HG03354 (cell line): Measurements from ENCODE around the gene EPHA4.

Experiments
- ATAC-seq: cut with Tn5 transposase; IDR thresholded peaks from one replicate; pipeline ENCODE4 v1.9.1; 2021; ENCODE audit warnings: mild to moderate bottlenecking; ENCODE audit not compliant: unreplicated experiment, poor library complexity, severe bottlenecking

Gene EPHA4

GRCh38 chr2:221546505-221547225 is 25.4 kb downstream of the EPHA4 start:
- ATAC-seq: no peak

GRCh38 chr2:221541131-221541735 is 30.9 kb downstream of the EPHA4 start:
- ATAC-seq: no peak

- ATAC-seq: no peak
Observed at GRCh38 chr2:221539246-221539645, 32.9 kb downstream of the EPHA4 start.

GRCh38 chr2:221535824-221536223 is 36.3 kb downstream of the EPHA4 start:
- ATAC-seq: no peak

- ATAC-seq: no peak
Observed at GRCh38 chr2:221533299-221533698, 38.8 kb downstream of the EPHA4 start.

- ATAC-seq: no peak
Observed at GRCh38 chr2:221532641-221533040, 39.5 kb downstream of the EPHA4 start.

- no peak for ATAC-seq
Observed at GRCh38 chr2:221530653-221531037, 41.5 kb downstream of the EPHA4 start.

- ATAC-seq: no peak
Observed at GRCh38 chr2:221529943-221530652, 42.0 kb downstream of the EPHA4 start.

- no peak for ATAC-seq
Observed at GRCh38 chr2:221529177-221529942, 42.7 kb downstream of the EPHA4 start.

GRCh38 chr2:221527776-221528309 is 44.3 kb downstream of the EPHA4 start:
- no peak for ATAC-seq

- no peak for ATAC-seq
Observed at GRCh38 chr2:221524158-221524557, 47.9 kb downstream of the EPHA4 start.

GRCh38 chr2:221521233-221521845 is 50.8 kb downstream of the EPHA4 start:
- no peak for ATAC-seq

- no peak for ATAC-seq
Observed at GRCh38 chr2:221518935-221519625, 53.0 kb downstream of the EPHA4 start.

GRCh38 chr2:221518201-221518934 is 53.7 kb downstream of the EPHA4 start:
- ATAC-seq: peak; percentile 83

GRCh38 chr2:221517696-221518151 is 54.4 kb downstream of the EPHA4 start:
- peak; percentile 88 for ATAC-seq

GRCh38 chr2:221517146-221517695 is 54.9 kb downstream of the EPHA4 start:
- no peak for ATAC-seq

GRCh38 chr2:221515864-221516263 is 56.2 kb downstream of the EPHA4 start:
- no peak for ATAC-seq
